RPMI8226 (cell line): ENCODE measurements around the gene MYRIP.
"Not testable (repeated sequence)": the region's sequence is repeated elsewhere in the genome, so short reads cannot be mapped to it uniquely, and the experiment has no call there.

Experiments
- DNase-seq: peaks from one replicate; pipeline ENCODE4 v3.0.0-alpha.2; 2015

Gene MYRIP

DNA sequence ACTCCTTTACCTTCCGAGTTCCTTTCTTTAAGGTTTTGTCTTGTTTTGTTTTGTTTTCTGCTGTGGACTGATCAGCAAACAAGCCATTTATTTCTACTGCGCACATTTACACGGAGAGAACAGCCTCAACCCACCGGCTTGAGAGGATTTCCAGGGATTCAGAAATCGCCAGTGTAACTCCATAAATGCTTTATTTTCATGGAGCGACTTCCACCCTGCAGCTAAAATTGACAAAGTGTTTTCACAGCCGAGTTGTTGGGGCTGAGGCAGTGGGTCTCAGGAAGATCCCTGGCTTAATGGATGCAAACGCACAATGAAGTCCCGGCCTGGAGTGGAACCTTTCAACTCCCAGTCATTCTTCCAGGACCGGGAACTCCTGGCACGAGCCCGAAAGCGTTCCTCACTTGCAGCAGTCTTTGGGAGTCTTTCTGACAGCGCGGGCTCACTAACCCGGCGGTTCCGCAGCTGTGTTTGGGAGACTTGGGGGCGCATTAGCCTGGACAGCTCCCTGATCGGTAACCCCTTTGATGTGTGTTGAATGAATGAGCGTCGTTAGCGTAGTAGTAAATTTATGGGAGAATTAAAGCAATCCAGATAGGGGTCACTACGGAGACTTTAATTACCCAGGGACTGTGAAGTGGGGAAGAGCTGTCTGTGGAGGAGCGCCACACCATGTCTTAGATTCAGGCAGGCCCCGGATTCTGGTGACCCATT is 785 bp upstream of the MYRIP start:
- DNase-seq, result no peak

GRCh38 chr3:39809995-39810595 is 686 bp downstream of the MYRIP start:
- no peak for DNase-seq

DNA sequence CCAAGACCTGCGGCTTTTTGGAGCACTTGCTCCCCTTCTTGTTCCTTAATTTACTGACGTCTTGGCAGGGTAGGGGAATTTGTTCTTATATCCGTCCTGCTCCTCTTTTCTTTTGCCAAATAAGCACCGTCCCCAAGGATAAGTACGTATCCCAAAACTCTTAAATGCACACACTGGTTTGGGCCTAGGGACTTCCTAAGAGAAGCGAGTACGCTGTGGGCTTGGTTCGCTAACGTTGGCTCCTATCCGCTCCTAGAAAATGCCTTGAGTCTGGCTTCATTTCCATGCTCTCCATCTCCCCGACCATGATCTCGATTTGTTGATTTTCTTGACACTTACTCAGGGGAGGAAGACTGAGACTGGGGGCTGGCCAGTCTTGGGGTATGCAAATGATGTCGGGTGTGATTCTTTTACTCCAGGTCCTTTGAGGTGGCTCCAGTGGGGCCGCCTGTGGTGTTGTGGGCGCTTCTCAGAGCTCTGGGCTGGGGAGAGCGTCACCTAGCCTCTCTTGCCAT is 1.3 kb downstream of the MYRIP start:
- DNase-seq, result no peak

DNA sequence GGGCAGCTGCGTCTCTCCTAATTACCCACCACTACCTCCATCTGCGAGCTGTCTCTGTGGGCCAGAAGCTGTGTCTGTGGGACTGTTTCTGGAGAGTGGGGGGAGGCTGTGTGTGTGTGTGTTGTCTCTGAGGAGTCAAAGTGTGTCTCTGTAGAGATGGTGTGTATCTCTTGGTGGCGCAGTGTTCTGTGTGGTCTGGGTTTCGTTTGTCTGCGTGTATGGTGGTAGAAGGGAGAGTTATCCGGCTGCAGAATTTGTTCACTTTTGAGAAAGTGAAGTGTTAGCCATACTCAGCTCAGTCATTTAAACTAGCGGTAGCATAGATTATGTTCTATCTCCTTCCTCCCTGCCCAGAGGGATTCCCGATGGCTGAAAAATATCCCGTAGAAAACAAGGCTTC is 2.2 kb downstream of the MYRIP start:
- DNase-seq, result no peak

DNA sequence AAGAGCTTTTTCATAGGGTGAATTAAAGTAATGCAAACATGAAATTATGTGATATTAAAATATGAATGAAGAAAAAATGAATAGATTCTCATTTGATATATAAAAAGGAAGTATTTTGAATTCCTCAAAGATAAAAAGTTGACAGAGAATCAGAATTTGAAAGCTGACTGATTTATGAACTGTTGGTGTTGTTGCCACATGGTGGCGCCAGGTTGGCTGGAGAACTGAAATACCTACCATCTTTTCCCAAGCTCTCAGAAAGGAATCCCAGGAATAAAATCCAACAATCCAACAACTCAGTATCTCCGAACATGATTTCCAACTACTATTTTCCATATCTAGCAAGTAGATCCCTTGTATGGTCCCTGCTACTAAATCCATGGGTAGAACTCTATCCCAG is 3.1 kb downstream of the MYRIP start:
- no peak for DNase-seq

- no peak for DNase-seq
These were observed 4.6 kb downstream of the MYRIP start for GRCh38 chr3:39814007-39814406.

DNA sequence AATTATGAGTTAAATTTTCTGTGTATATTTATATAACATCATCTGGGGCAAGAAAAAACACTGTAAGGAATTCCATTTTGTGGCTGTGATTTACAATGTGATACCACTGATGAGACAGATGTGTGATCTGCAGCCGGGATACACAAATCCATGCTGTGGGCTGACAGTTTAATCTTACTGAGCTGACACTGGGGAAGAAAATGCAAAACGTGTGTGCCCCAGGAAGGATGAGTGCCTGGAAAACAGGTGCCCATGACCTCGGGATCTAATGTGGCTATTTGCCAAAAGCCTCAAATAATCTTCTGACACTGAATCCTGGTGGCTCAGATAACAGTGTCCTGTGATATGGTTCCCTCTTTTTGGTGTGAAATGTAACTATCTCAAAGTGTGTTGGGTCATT is 10.5 kb downstream of the MYRIP start:
- DNase-seq, result no peak

DNA sequence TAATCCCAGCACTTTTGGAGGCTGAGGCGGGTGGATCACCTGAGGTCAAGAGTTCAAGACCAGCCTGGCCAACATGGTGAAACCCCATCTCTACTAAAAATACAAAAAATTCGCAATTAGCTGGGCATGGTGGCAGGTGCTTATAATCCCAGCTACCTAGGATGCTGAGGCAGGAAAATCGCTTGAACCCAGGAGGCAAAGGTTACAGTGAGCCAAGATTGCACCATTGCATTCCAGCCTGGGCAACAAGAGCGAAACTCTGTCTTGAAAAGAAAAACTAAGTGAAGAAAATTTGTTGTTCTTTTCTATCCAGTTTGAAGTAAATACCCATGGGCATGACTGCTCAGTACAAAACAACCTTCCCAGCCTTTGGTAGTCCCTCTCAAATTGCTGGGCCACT is 24.4 kb downstream of the MYRIP start:
- DNase-seq, result not testable (repeated sequence)

DNA sequence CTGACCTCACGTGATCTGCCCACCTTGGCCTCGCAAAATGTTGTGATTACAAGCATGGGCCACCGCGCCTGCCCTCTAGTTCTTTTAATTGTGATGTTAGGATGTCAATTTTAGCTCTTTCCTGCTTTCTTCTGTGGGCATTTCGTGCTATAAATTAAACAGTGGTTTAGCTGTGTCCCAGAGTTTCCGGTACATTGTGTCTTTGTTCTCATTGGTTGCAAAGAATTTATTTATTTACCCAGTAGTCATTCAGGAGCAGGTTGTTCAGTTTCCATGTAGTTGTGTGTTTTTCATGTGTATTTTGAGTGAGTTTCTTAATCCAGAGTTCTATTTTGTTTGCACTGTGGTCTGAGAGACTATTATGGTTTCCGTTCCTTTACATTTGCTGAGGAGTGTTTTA is 30.1 kb downstream of the MYRIP start:
- no peak for DNase-seq

DNA sequence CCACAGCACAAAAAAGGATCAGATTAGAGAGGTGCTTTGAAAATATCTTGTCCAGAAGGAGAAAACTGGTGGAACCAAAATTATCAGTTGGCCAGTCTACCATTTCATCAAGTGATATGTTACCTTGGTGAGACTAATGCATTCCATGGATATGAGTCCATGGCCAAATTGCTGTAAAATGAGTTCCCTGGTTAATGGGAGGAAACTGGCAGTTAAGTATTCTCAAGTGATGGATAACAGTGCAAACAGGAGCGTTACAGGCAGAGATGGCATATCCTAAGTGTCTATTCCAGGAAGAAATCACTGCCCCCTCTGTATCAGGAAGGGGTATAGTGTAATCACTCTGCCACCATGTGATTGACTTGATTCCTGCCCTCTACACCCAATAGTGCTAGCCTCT is 34.0 kb downstream of the MYRIP start:
- DNase-seq, result no peak

DNA sequence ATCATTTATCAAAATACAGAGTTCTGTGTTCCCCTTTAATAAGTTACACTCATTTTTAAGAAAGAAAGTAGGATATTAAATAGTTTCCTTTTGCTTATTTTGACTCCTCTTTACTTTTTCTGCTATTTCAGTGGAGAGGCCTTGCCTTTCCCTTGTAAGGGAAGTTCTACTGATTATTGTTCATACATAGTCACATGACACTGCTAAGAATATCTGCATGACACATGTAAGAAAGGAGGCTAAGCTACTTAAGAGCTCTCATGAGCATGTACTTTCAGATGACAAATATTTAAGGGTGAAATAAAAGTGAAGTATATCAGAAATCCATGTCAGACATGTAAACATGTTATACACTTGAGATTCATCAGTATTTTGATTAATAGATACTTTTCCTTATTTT is 39.0 kb downstream of the MYRIP start:
- no peak for DNase-seq

DNA sequence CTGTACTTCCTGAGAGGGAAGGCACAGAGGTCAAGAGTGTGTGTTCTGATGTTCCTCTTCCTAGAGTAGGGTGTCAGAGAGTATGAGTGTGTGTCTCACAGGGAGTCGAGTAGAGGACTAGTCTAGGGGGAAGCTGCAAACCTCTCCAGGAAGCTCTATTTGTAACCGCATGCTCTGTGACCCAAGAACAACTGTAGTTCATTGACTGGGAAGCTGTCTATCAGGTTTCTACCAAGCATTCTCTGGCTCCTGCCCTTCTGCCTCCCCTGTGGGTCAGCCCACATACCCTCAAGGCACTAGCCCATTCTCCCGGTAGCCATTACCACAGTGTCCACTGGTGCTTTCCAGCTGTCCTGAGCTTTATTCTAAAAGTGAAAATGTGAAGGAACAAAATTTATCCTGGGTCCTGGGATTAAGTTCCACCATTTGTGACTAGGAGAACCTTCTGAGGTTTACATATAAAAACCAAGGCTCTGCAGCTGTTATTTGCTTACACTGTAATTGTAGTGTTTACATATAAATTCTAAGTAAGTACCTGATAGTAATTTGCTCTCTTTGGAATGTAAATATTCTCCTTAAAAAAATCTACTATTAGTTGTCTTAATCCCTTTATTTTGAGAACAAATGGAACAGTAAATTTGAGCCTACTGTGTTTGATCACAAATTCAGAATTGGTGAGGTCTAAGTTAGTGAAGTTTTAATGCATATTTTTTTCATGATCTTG is 40.7 kb downstream of the MYRIP start:
- DNase-seq, result no peak

- DNase-seq, result no peak
These were observed 41.3 kb downstream of the MYRIP start for GRCh38 chr3:39850716-39851032.

- DNase-seq, result no peak
These were observed 46.1 kb downstream of the MYRIP start for GRCh38 chr3:39855517-39855916.

DNA sequence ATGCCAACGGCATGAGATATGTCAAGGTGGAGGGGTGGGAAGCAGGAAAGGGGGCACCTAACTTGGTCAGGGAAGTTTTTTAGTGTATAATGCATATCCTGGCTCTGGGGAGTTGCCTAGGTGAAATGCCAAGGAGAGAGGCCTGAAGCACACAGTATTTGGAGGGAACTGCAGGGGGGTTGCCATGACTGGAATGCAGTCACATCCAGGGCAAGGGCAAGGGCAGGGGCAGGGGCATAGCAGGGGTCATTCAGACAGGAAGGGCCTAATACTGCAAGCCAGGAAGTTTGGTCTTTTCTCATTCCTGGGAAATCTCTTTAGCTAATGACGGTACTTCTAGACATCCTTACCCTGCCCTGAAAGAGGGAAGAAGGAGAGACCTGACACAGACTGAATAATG is 60.5 kb downstream of the MYRIP start:
- DNase-seq, result no peak

DNA sequence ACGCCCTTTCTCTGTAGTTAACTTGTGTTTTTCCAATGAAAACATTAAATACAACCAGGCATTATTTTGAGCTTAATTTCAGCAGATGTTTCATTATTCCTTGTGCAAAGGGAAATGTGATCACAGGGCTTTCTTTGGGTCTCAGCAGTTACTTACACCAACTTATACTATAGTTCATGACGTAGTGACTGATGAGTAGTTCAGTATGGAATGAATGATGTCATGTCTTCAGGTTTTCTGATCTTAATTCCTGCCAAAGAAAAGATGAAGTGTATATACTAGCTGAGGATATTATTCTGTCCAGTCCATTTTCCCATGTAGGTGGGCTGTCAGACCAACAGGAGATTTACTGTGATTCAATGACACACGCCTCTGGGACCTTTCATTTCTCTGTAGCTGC is 61.3 kb downstream of the MYRIP start:
- no peak for DNase-seq

GRCh38 chr3:39879581-39879980 is 70.2 kb downstream of the MYRIP start:
- no peak for DNase-seq

DNA sequence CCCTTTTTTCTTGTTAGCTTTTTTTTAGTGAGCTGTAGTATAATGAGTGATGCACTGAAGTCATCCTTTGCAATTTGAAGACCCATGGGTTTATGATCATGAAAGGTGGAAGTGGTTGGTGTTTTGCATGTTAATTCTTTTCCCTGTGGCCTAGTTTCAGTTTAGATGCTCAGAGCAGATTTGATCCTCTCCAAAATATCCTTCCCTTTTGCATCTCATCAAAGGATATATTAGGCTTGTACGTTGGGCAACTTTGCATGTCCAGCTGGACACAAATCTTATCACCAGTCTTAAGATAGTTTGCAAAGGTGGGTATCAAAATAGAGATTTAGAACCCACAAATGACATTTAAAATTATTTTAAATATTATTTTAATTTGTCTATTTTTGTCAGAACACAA is 72.7 kb downstream of the MYRIP start:
- DNase-seq, result no peak

- DNase-seq, result no peak
These were observed 82.7 kb downstream of the MYRIP start for GRCh38 chr3:39892068-39892467.

DNA sequence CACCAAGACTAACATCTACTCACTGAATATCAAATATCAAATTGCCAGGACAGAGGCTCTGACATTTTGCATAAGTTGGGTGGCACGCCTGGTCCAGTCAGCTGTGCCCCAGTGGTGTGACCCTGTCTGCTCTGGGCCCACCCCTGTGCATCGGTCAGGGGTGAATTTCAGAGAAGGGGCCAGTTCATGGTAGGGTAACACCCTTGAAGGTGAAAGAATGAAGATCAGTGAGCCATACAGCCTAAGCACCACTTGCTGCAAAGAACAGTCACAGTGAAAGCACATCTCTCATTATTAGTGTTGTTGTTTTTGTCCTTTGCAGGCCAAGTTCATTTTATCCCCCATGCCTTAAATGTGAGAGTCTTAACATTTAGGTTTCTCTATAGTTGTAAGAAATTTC is 86.8 kb downstream of the MYRIP start:
- no peak for DNase-seq

DNA sequence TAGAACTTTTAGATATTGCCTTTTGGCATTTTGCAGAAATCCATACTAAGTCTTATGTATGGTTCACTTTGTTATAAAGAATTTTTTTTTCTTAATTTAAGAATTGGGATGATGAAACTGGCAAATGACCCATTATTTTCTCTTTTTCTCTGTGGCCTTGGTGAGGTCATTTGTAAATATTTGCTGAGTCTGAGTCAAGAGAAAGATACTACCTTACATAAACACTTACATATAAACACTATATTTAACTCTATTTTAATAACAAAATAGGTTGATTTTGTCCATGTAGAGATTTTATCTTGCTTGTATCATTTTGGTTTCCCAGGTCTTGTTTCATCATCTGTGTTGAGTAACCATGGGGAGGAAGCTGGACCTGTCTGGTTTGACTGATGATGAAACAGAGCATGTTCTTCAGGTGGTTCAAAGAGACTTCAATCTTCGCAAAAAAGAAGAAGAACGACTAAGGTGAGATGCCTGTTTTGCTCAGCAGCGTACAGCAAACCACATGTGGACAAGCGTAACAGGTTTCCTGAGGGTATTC is 91.1 kb downstream of the MYRIP start:
- no peak for DNase-seq

DNA sequence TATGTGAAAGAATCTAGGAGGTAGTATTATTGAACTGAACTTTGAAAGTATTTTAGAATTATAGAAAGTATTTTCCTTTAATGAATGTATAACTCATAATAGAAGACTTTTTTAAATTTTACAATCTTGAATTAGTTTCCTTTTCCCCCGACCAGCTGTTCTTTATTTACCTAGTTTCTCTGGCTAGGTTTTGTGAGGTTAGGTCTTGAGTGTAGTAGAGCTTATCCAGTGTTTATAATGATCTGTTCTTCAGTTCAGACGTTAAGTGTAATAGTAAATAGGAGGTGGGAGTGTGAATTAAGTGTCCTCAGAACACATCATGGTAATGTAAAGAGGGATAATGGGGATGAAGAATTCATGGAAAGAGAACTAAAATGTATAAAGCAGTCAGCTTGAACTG is 93.8 kb downstream of the MYRIP start:
- no peak for DNase-seq

- DNase-seq, result no peak
These were observed 96.4 kb downstream of the MYRIP start for GRCh38 chr3:39905788-39906187.

DNA sequence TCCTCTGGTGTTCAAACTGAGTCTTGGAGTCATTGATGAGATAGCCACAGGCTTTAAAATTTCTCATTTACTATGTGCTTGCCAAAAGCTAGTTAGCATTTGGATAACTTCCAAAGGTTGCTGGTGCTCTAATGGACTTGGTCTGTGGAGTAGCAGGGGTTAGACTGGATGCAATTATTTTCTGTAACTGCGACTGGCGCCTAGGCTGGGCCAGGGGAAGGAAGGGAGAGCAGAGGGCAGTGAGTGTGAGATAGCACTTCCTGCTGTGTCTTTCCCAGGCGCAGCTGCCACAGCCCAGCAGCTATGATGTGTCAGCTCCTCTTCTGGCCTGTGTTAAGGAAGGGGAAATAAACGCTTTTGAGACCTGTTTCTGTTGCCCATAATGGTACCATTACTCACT is 98.6 kb downstream of the MYRIP start:
- DNase-seq, result no peak
